Keratinocyte (primary cell): ENCODE results near the gene MYBPH.

Source experiments
- EZH2 ChIP-seq: IDR thresholded peaks from one replicate; pipeline ENCODE4 v1.6.1; 2012; ENCODE audit warnings: inconsistent platforms, mild to moderate bottlenecking, low read length, moderate library complexity
- TF ChIP-seq, protein P1 (sequence below), 3 experiments: IDR thresholded peaks in 1 of 3; conservative IDR thresholded peaks in 1 of 3; optimal IDR thresholded peaks in 1 of 3; 2 replicates in 2 of 3; 3 replicates in 1 of 3; pipeline versions ENCODE3 to v1.5.1; 2011; ENCODE audit warnings: low read length in 3 of 3, mild to moderate bottlenecking in 3 of 3, moderate library complexity in 2 of 3, control low read depth in 1 of 3, inconsistent platforms in 1 of 3; ENCODE audit not compliant: insufficient read depth in 2 of 3; ENCODE audit errors: extremely low read depth in 1 of 3

DNA sequence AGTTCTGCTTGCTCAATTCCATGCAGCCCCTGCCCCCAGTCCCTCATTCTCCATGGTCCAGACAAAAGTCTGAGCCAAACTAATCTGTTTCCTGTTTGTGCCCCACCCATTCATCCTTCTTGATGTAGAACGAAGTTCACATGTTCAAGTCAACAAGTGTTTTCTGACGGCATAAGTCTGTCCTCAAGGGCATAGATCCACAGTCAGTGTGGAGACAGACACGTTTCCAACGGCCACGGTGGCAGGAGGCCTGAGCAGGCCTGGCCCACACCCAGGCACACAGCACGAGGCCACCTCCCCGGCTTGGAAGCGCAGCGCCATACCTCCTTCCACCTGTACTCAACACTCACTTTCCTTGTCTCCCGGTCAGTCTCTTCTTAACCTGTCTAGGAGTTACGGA, 32.0 kb downstream of the MYBPH start:
- TF ChIP-seq, protein P1, sequence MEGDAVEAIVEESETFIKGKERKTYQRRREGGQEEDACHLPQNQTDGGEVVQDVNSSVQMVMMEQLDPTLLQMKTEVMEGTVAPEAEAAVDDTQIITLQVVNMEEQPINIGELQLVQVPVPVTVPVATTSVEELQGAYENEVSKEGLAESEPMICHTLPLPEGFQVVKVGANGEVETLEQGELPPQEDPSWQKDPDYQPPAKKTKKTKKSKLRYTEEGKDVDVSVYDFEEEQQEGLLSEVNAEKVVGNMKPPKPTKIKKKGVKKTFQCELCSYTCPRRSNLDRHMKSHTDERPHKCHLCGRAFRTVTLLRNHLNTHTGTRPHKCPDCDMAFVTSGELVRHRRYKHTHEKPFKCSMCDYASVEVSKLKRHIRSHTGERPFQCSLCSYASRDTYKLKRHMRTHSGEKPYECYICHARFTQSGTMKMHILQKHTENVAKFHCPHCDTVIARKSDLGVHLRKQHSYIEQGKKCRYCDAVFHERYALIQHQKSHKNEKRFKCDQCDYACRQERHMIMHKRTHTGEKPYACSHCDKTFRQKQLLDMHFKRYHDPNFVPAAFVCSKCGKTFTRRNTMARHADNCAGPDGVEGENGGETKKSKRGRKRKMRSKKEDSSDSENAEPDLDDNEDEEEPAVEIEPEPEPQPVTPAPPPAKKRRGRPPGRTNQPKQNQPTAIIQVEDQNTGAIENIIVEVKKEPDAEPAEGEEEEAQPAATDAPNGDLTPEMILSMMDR (optimal IDR thresholded peaks at IDR 0.05 in 1 of 3, IDR thresholded peaks at IDR 0.05 in 1 of 3, conservative IDR thresholded peaks at IDR 0.05 in 1 of 3; ENCODE audit: extremely low read depth in 1 of 3, insufficient read depth in 2 of 3, low read length in 3 of 3): no peak
- no peak for TF ChIP-seq EZH2
